Mesothelial cell of epicardium (in vitro differentiated cells): ENCODE results near the gene CERS5. TPM values are rescaled to one million over a fixed set of nuclear protein-coding genes. Genes with fewer than 3 reads are reported as not detected.
A peak's percentile ranks its signal among the peaks of the same experiment; 100 is the strongest.

ENCODE experiments used
- DNase-seq, 2 experiments: peaks; one replicate each; pipeline ENCODE4 v3.0.0; 2021; ENCODE audit warnings: low spot score in 2 of 2; ENCODE audit not compliant: unreplicated experiment in 2 of 2
- H3K27ac Mint-ChIP-seq: 2 replicates; pipeline ENCODE4 v1.8.0; 2021; ENCODE audit warnings: mixed read lengths
- H3K27me3 Mint-ChIP-seq: 2 replicates; pipeline ENCODE4 v1.8.0; 2021; ENCODE audit warnings: low read depth, mixed read lengths
- H3K36me3 Mint-ChIP-seq: 2 replicates; pipeline ENCODE4 v1.8.0; 2021; ENCODE audit warnings: mixed read lengths
- H3K4me1 Mint-ChIP-seq: 2 replicates; pipeline ENCODE4 v1.8.0; 2021; ENCODE audit warnings: mixed read lengths
- H3K4me3 Mint-ChIP-seq: 2 replicates; pipeline ENCODE4 v1.8.0; 2021; ENCODE audit warnings: mild to moderate bottlenecking, moderate library complexity, mixed read lengths
- H3K9me3 Mint-ChIP-seq: 2 replicates; pipeline ENCODE4 v1.8.0; 2021; ENCODE audit warnings: mixed read lengths
- total RNA-seq: library from RNA; stranded (reverse); gene quantifications from 3 replicates; pipeline ENCODE4 v1.2.1, GENCODE V29; 2021
- TF ChIP-seq, protein P1 (sequence below): fragments of 200-600 bp; sonication (generic); IDR thresholded peaks from one replicate; pipeline ENCODE4 v1.5.0; 2021; ENCODE audit warnings: antibody characterized with exemption; ENCODE audit not compliant: unreplicated experiment

The CERS5 gene
- total RNA-seq, 1 donor from 2014 or later, result 77.1 TPM

GRCh38 chr12:50211392-50212070, 44.4 kb upstream of the CERS5 start:
- Mint-ChIP-seq H3K4me1 (peaks cover 32% of the 10 kb centered on the region), H3K4me3 (no peak overlapping the region), H3K27me3 (no peaks in the 10 kb centered on the region), H3K9me3 (no peaks in the 10 kb centered on the region), H3K27ac (peak overlapping the region; percentile 97), H3K36me3 (peaks cover 8% of the 10 kb centered on the region)
- no peak for DNase-seq
- TF ChIP-seq, protein P1, sequence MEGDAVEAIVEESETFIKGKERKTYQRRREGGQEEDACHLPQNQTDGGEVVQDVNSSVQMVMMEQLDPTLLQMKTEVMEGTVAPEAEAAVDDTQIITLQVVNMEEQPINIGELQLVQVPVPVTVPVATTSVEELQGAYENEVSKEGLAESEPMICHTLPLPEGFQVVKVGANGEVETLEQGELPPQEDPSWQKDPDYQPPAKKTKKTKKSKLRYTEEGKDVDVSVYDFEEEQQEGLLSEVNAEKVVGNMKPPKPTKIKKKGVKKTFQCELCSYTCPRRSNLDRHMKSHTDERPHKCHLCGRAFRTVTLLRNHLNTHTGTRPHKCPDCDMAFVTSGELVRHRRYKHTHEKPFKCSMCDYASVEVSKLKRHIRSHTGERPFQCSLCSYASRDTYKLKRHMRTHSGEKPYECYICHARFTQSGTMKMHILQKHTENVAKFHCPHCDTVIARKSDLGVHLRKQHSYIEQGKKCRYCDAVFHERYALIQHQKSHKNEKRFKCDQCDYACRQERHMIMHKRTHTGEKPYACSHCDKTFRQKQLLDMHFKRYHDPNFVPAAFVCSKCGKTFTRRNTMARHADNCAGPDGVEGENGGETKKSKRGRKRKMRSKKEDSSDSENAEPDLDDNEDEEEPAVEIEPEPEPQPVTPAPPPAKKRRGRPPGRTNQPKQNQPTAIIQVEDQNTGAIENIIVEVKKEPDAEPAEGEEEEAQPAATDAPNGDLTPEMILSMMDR, result no peak

DNA sequence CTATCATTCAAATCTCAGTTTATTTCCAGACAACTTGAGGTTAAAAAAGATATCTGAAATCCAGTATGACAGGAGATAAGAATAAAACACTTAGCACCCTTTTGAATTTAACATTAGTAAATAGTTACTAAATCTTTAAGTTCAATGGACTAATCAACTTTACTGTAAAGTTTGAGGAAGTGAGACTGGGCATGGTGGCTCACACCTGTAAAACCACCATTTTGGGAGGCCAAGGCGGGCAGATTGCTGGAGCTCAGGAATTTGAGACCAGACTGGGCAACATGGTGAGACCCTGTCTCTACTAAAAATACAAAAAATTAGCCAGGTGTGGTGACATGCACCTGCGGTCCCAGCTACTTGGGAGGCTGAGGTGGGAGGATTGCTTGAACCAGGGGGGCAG, 40.3 kb upstream of the CERS5 start:
- Mint-ChIP-seq H3K9me3 (no peaks in the 10 kb centered on the region), H3K27me3 (no peaks in the 10 kb centered on the region), H3K27ac (no peak overlapping the region), H3K4me3 (no peak overlapping the region), H3K36me3 (peaks cover 14% of the 10 kb centered on the region), H3K4me1 (peaks cover 20% of the 10 kb centered on the region)
- DNase-seq, result no peak
- TF ChIP-seq, protein P1, result no peak

DNA sequence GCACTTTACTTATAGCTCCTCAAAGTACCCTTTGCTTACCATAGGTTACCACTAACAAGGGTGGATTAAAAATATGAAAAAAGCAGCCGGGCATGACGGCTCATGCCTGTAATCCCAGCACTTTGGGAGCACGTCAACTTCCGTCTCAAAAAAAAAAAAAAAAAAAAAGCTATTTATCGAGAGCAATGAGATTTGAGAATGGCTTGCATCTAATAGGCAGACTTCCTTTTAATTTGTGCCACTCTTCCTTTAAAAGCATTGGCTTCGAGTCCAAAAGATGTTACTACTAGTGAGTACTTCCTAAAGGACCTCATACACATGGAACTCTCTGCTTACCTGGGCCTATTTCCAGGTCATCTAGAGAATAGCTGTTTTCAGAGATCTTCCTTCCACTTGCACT, 38.5 kb upstream of the CERS5 start:
- DNase-seq, result no peak
- peaks cover 25% of the 10 kb centered on the region for H3K4me1 Mint-ChIP-seq
- H3K36me3 Mint-ChIP-seq, result peaks cover 20% of the 10 kb centered on the region
- no peaks in the 10 kb centered on the region for H3K27me3 Mint-ChIP-seq
- TF ChIP-seq, protein P1, result no peak
- H3K4me3 Mint-ChIP-seq, result no peak overlapping the region
- H3K27ac Mint-ChIP-seq, result no peak overlapping the region
- H3K9me3 Mint-ChIP-seq, result no peaks in the 10 kb centered on the region

GRCh38 chr12:50203691-50204090, 36.5 kb upstream of the CERS5 start:
- no peaks in the 10 kb centered on the region for H3K9me3 Mint-ChIP-seq
- peaks cover 29% of the 10 kb centered on the region for H3K36me3 Mint-ChIP-seq
- H3K27me3 Mint-ChIP-seq, result no peaks in the 10 kb centered on the region
- no peak for DNase-seq
- no peak overlapping the region for H3K4me3 Mint-ChIP-seq
- TF ChIP-seq, protein P1, result no peak
- peaks cover 28% of the 10 kb centered on the region for H3K4me1 Mint-ChIP-seq
- H3K27ac Mint-ChIP-seq, result peak overlapping the region; percentile 98

- peak overlapping the region; percentile 98 for H3K27ac Mint-ChIP-seq
- TF ChIP-seq, protein P1, result no peak
- peaks cover 31% of the 10 kb centered on the region for H3K4me1 Mint-ChIP-seq
- no peaks in the 10 kb centered on the region for H3K27me3 Mint-ChIP-seq
- no peaks in the 10 kb centered on the region for H3K9me3 Mint-ChIP-seq
- H3K36me3 Mint-ChIP-seq, result peaks cover 31% of the 10 kb centered on the region
- no peak for DNase-seq
- peak overlapping the region; percentile 32 for H3K4me3 Mint-ChIP-seq
These were observed 34.9 kb upstream of the CERS5 start for GRCh38 chr12:50201987-50202521.
